ENCODE data around the gene DPF1.

GRCh38 chr19:38263689-38264485 is 39.9 kb upstream of the DPF1 start:
- no peak for TF ChIP-seq MAX (IDR thresholded peaks at IDR 0.05)
- no peak for TF ChIP-seq TAF1 (conservative IDR thresholded peaks at IDR 0.05)
- TF ChIP-seq CTCF (IDR thresholded peaks at IDR 0.05; ENCODE audit: low read depth, low read length, missing input control) = no peak
- no peak for TF ChIP-seq YY1 (IDR thresholded peaks at IDR 0.05)
- no peak for TF ChIP-seq JUND (IDR thresholded peaks at IDR 0.05)

Data from liver (tissue), 3 donors.